HG02943 (cell line): ENCODE measurements around the gene PAX8.

Source experiments
- ATAC-seq: cut with Tn5 transposase; IDR thresholded peaks from one replicate; pipeline ENCODE4 v1.9.1; 2021; ENCODE audit warnings: mild to moderate bottlenecking, low read depth, moderate library complexity; ENCODE audit not compliant: unreplicated experiment

The PAX8 gene

GRCh38 chr2:113195923-113196501 is 82.7 kb downstream of the PAX8 start:
- no peak for ATAC-seq

- ATAC-seq, result no peak
Measured at GRCh38 chr2:113192459-113193100, 86.1 kb downstream of the PAX8 start.

GRCh38 chr2:113190871-113191270 is 87.8 kb downstream of the PAX8 start:
- no peak for ATAC-seq

GRCh38 chr2:113187771-113188170 is 91.0 kb downstream of the PAX8 start:
- no peak for ATAC-seq

- no peak for ATAC-seq
Measured at GRCh38 chr2:113186433-113186796, 92.3 kb downstream of the PAX8 start.

GRCh38 chr2:113185664-113186432 is 92.9 kb downstream of the PAX8 start:
- no peak for ATAC-seq

- ATAC-seq, result no peak
Measured at GRCh38 chr2:113184531-113185230, 94.0 kb downstream of the PAX8 start.

GRCh38 chr2:113183703-113184102 is 95.0 kb downstream of the PAX8 start:
- ATAC-seq, result no peak

- no peak for ATAC-seq
Measured at GRCh38 chr2:113183264-113183663, 95.5 kb downstream of the PAX8 start.

GRCh38 chr2:113182471-113183260 is 96.1 kb downstream of the PAX8 start:
- no peak for ATAC-seq

GRCh38 chr2:113181258-113182051 is 97.3 kb downstream of the PAX8 start:
- no peak for ATAC-seq

- no peak for ATAC-seq
Measured at GRCh38 chr2:113180131-113180946, 98.4 kb downstream of the PAX8 start.

GRCh38 chr2:113179446-113180045 is 99.2 kb downstream of the PAX8 start:
- no peak for ATAC-seq

- no peak for ATAC-seq
Measured at GRCh38 chr2:113178891-113179290, 99.8 kb downstream of the PAX8 start.

- ATAC-seq, result no peak
Measured at GRCh38 chr2:113178069-113178746, 100.5 kb downstream of the PAX8 start.

- ATAC-seq, result no peak
Measured at GRCh38 chr2:113176696-113177355, 101.9 kb downstream of the PAX8 start.
